H1 (cell line): ENCODE results near the gene DLST. TPM values are rescaled to one million over a fixed set of nuclear protein-coding genes. Genes with fewer than 3 reads are reported as not detected.

Experiments used
- CBX5 ChIP-seq: fragments of 300-800, 300-1000 bp; sonication (generic); IDR thresholded peaks from 2 replicates; pipeline ENCODE4 v1.7.1; 2016; ENCODE audit warnings: antibody characterized with exemption, low read length, low read depth
- polyA plus RNA-seq, 7 experiments: library from polyadenylated mRNA; depleted of rRNA in 3 of 7; stranded (reverse) in 5 of 7; unstranded in 2 of 7; fragments of >200 nt in 5 of 7; fragments of 200-250 nt in 2 of 7; gene quantifications; 1 replicate in 5 of 7; 2 replicates in 1 of 7; 4 replicates in 1 of 7; pipeline versions ENCODE4 v1.2.1 to v1.2.3, GENCODE V29; 2011 to 2013; ENCODE audit warnings: missing spikeins in 2 of 7, mixed read lengths in 2 of 7
- total RNA-seq: library from RNA; stranded (reverse); fragmentation: NEBNext Ultra II Directional; extraction: Animal tissue kit (Norgen Biotek cat#: 25700); gene quantifications from 2 replicates; pipeline ENCODE4 v1.2.1, GENCODE V29; 2021

The DLST gene
- total and polyA plus RNA-seq, 2 of the 8 experiments (the other 6 are each of a cell fraction or from before 2014, with no cell fraction given), result 96.5 to 117 TPM

GRCh38 chr14:74940956-74941565 lies 59.3 kb downstream of the DLST start (continued):
- TF ChIP-seq CBX5, result no peak
